ENCODE data around the gene FYN. TPM values are rescaled to one million over a fixed set of nuclear protein-coding genes. Genes with fewer than 3 reads are reported as not detected.

FYN gene
- total and polyA plus RNA-seq, 10 of the 15 experiments (the other 5 are each of a cell fraction or from before 2014, with no cell fraction given) = 51.4 to 247 (median 138) TPM

DNA sequence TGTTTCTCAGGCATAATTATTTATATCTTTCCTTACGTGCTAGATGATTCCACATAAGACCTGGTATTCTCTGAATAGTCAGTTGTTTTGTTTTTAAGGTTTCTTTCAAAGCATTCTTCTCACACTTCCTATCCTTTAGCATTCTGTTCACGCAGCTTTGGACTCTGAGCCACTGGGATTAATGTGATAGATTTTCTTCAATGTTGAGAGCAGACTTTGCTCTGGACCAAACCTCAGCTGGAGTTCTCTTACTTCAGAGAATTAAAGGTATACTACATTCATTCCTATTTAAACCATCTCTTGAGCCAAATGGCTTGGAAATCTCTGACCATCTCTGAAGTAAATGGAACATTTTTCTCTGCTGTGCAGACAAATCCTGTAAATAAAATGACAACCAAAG, 196.9 kb downstream of the FYN start:
- ChIA-PET CTCF (interaction anchor here (0.7 to 1.6 kb wide), 2 partner anchors 8 to 192 kb away, joined by 3 to 6 read pairs; no protein-coding TSS in a partner anchor), POLR2A (no interaction called here), RAD21 (ENCODE audit: unreplicated experiment) (interaction anchor here (2.5 kb wide), 1 partner anchor 417 kb away, joined by 7 read pairs; a partner anchor contains a TSS), SMC1A (ENCODE audit: uncharacterized antibody, unreplicated experiment) (interaction anchor here (1.5 to 2.3 kb wide), 4 partner anchors 11 to 417 kb away, joined by 4 to 11 read pairs (median 6); partner anchors contain the start of gene TRAF3IP2)
- H3K4me3 ChIP-seq = no peak overlapping the region
- H3K4me2 ChIP-seq (ENCODE audit: control insufficient read depth, insufficient read depth) = no peak overlapping the region
- WGBS (ENCODE audit: insufficient coverage, insufficient replicate concordance, low lambda C conversion rate, missing lambda C conversion rate) = 45% methylated on average over 2 of the region's 2 CpGs
- no peaks in the 10 kb centered on the region for H3K4me1 ChIP-seq (ENCODE audit: control insufficient read depth, insufficient read depth, low read length)
- H2AFZ ChIP-seq (ENCODE audit: control insufficient read depth, low read depth, low read length) = no peak overlapping the region
- in situ Hi-C loops (cut with MboI) = no loop called here
- intact Hi-C loops (cut with micrococcal nuclease; ENCODE audit: unreplicated experiment) = no loop called here
- no peaks in the 10 kb centered on the region for H3K27me3 ChIP-seq (replicated peaks in 1 of 2; ENCODE audit: control insufficient read depth in 2 of 2, insufficient read depth in 2 of 2, low read length in 1 of 2)
- TF ChIP-seq CBFB (IDR thresholded peaks at IDR 0.05; ENCODE audit: low read depth) (no peak), POLR2A (IDR thresholded peaks at IDR 0.05; ENCODE audit: low read depth, low read length) (no peak), JUNB (IDR thresholded peaks at IDR 0.05) (no peak), FOXM1 (IDR thresholded peaks at IDR 0.05; ENCODE audit: low read depth, low read length) (no peak)
- H4K20me1 ChIP-seq (ENCODE audit: control insufficient read depth, insufficient read depth) = no peaks in the 10 kb centered on the region
- H3K27ac ChIP-seq (ENCODE audit: control insufficient read depth, insufficient read depth) = no peak overlapping the region
- ATAC-seq = no peak
- BruUV-seq (replicated peaks) = no TSS peak
- peaks cover 19 to 26% of the 10 kb centered on the region in 2 experiments for H3K36me3 ChIP-seq (ENCODE audit: control insufficient read depth in 2 of 2, insufficient read depth in 2 of 2, low read length in 1 of 2)
- H3K9me3 ChIP-seq (replicated peaks; ENCODE audit: control insufficient read depth, insufficient read depth, low read length) = no peaks in the 10 kb centered on the region
- H3K9ac ChIP-seq (ENCODE audit: control insufficient read depth, insufficient read depth, low read length) = no peak overlapping the region
- H3K79me2 ChIP-seq (ENCODE audit: control insufficient read depth, insufficient read depth, low read length) = no peaks in the 10 kb centered on the region
- FAIRE-seq = no peak
- DNase-seq (ENCODE audit: low read depth, low spot score) = no peak

DNA sequence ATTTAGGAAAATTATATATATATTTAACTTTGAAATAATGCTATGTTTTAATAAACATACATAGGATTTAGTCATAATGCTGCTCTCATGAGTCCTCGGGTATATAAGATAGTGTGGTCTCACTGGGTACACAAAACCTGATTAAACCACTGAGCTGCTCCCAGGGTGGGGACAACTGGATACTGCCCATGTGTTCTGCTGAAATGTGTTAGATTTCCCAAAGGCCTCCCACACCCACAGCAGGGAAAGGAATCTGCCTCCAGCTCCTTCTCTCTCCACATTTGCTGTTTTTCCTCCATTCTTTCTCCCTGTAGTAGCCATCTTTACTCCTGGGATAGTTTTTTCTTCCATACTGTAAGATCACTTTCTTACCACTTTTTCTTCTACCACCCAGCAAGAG, 198.4 kb downstream of the FYN start:
- H3K4me1 ChIP-seq (ENCODE audit: control insufficient read depth, insufficient read depth, low read length) = no peaks in the 10 kb centered on the region
- SMC1A ChIA-PET (ENCODE audit: uncharacterized antibody, unreplicated experiment) = interaction anchor here (0.5 to 1.2 kb wide), 4 partner anchors 15 to 299 kb away, joined by 3 to 4 read pairs (median 3); no protein-coding TSS in a partner anchor
- H3K9ac ChIP-seq (ENCODE audit: control insufficient read depth, insufficient read depth, low read length) = no peak overlapping the region
- intact Hi-C loops (cut with micrococcal nuclease; ENCODE audit: unreplicated experiment) (no loop called here), in situ Hi-C loops (cut with MboI) (no loop called here)
- H3K27ac ChIP-seq (ENCODE audit: control insufficient read depth, insufficient read depth) = no peak overlapping the region
- CTCF ChIA-PET = interaction anchor here (0.7 to 1.2 kb wide), 2 partner anchors 11 to 370 kb away, joined by 3 read pairs; no protein-coding TSS in a partner anchor
- no peak overlapping the region for H2AFZ ChIP-seq (ENCODE audit: control insufficient read depth, low read depth, low read length)
- no peak overlapping the region for H3K4me3 ChIP-seq
- RAD21 ChIA-PET (ENCODE audit: unreplicated experiment) = interaction anchor here (2.5 kb wide), 1 partner anchor 416 kb away, joined by 7 read pairs; a partner anchor contains a TSS
- H3K36me3 ChIP-seq (ENCODE audit: control insufficient read depth in 2 of 2, insufficient read depth in 2 of 2, low read length in 1 of 2) = peaks cover 21 to 34% of the 10 kb centered on the region in 2 experiments
- H3K79me2 ChIP-seq (ENCODE audit: control insufficient read depth, insufficient read depth, low read length) = no peaks in the 10 kb centered on the region
- FAIRE-seq = no peak
- no peaks in the 10 kb centered on the region for H3K27me3 ChIP-seq (replicated peaks in 1 of 2; ENCODE audit: control insufficient read depth in 2 of 2, insufficient read depth in 2 of 2, low read length in 1 of 2)
- no peak for ATAC-seq
- POLR2A ChIA-PET = no interaction called here
- no peak overlapping the region for H3K4me2 ChIP-seq (ENCODE audit: control insufficient read depth, insufficient read depth)
- WGBS (ENCODE audit: insufficient coverage, insufficient replicate concordance, low lambda C conversion rate, missing lambda C conversion rate) = 77% methylated on average over 1 of the region's 1 CpG
- no peak for DNase-seq (ENCODE audit: low read depth, low spot score)
- H4K20me1 ChIP-seq (ENCODE audit: control insufficient read depth, insufficient read depth) = no peaks in the 10 kb centered on the region
- no peaks in the 10 kb centered on the region for H3K9me3 ChIP-seq (replicated peaks; ENCODE audit: control insufficient read depth, insufficient read depth, low read length)
- BruUV-seq (replicated peaks) = no TSS peak
- TF ChIP-seq, protein P1, sequence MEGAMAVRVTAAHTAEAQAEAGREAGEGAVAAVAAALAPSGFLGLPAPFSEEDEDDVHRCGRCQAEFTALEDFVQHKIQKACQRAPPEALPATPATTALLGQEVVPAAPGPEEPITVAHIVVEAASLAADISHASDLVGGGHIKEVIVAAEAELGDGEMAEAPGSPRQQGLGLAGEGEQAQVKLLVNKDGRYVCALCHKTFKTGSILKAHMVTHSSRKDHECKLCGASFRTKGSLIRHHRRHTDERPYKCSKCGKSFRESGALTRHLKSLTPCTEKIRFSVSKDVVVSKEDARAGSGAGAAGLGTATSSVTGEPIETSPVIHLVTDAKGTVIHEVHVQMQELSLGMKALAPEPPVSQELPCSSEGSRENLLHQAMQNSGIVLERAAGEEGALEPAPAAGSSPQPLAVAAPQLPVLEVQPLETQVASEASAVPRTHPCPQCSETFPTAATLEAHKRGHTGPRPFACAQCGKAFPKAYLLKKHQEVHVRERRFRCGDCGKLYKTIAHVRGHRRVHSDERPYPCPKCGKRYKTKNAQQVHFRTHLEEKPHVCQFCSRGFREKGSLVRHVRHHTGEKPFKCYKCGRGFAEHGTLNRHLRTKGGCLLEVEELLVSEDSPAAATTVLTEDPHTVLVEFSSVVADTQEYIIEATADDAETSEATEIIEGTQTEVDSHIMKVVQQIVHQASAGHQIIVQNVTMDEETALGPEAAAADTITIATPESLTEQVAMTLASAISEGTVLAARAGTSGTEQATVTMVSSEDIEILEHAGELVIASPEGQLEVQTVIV (IDR thresholded peaks at IDR 0.05; ENCODE audit: borderline replicate concordance, partially characterized antibody) = no peak
- TF ChIP-seq EED (IDR thresholded peaks at IDR 0.05; ENCODE audit: low read depth) (no peak), ZNF622 (IDR thresholded peaks at IDR 0.05) (no peak), IKZF2 (IDR thresholded peaks at IDR 0.05) (no peak), RB1 (IDR thresholded peaks at IDR 0.05; ENCODE audit: borderline replicate concordance) (no peak), NFXL1 (IDR thresholded peaks at IDR 0.05; ENCODE audit: borderline replicate concordance) (no peak)
- TF ChIP-seq, protein P2, sequence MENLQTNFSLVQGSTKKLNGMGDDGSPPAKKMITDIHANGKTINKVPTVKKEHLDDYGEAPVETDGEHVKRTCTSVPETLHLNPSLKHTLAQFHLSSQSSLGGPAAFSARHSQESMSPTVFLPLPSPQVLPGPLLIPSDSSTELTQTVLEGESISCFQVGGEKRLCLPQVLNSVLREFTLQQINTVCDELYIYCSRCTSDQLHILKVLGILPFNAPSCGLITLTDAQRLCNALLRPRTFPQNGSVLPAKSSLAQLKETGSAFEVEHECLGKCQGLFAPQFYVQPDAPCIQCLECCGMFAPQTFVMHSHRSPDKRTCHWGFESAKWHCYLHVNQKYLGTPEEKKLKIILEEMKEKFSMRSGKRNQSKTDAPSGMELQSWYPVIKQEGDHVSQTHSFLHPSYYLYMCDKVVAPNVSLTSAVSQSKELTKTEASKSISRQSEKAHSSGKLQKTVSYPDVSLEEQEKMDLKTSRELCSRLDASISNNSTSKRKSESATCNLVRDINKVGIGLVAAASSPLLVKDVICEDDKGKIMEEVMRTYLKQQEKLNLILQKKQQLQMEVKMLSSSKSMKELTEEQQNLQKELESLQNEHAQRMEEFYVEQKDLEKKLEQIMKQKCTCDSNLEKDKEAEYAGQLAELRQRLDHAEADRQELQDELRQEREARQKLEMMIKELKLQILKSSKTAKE (IDR thresholded peaks at IDR 0.05; ENCODE audit: low read depth, poor library complexity, severe bottlenecking) = no peak
